H9 (cell line): ENCODE measurements around the gene PNRC1. TPM values are rescaled to one million over a fixed set of nuclear protein-coding genes. Genes with fewer than 3 reads are reported as not detected.

Experiments used
- DNase-seq: peaks from one replicate; pipeline ENCODE4 v3.0.0-alpha.2; 2017
- H2AFZ ChIP-seq: one replicate; pipeline ENCODE4 v1.6.1; 2013; ENCODE audit warnings: mild to moderate bottlenecking, low read length, control low read depth, moderate library complexity
- H2AK5ac ChIP-seq: 2 replicates; pipeline ENCODE4 v1.6.1; 2013; ENCODE audit warnings: low read length, control low read depth, mixed read lengths; ENCODE audit not compliant: insufficient read length
- H2BK120ac ChIP-seq: one replicate; pipeline ENCODE4 v1.6.1; 2013; ENCODE audit warnings: low read depth, mild to moderate bottlenecking, low read length, control low read depth, inconsistent platforms; ENCODE audit not compliant: poor library complexity, severe bottlenecking
- H2BK12ac ChIP-seq: 2 replicates; pipeline ENCODE4 v1.6.1; 2013; ENCODE audit warnings: low read length, control low read depth, mixed read lengths, low read depth; ENCODE audit not compliant: insufficient read length
- H2BK15ac ChIP-seq: 2 replicates; pipeline ENCODE4 v1.6.1; 2013; ENCODE audit warnings: low read depth, low read length, control low read depth
- H2BK20ac ChIP-seq: one replicate; pipeline ENCODE4 v1.6.1; 2013; ENCODE audit warnings: low read depth, mild to moderate bottlenecking, low read length, control low read depth, inconsistent platforms; ENCODE audit not compliant: poor library complexity, severe bottlenecking
- H2BK5ac ChIP-seq: 2 replicates; pipeline ENCODE4 v1.6.1; 2013; ENCODE audit warnings: low read length, control low read depth, mixed read lengths; ENCODE audit not compliant: insufficient read length
- H3K14ac ChIP-seq: 2 replicates; pipeline ENCODE4 v1.6.1; 2013; ENCODE audit warnings: low read length, control low read depth; ENCODE audit not compliant: insufficient read depth
- H3K18ac ChIP-seq: 2 replicates; pipeline ENCODE4 v1.6.1; 2013; ENCODE audit warnings: low read depth, mild to moderate bottlenecking, mixed read lengths, low read length, control low read depth; ENCODE audit not compliant: insufficient read length
- H3K23ac ChIP-seq: 2 replicates; pipeline ENCODE4 v1.6.1; 2013; ENCODE audit warnings: low read length, control low read depth, mixed read lengths, low read depth; ENCODE audit not compliant: insufficient read length
- H3K23me2 ChIP-seq: 2 replicates; pipeline ENCODE4 v1.6.1; 2013; ENCODE audit warnings: low read depth, mild to moderate bottlenecking, mixed read lengths, low read length, control low read depth; ENCODE audit not compliant: insufficient read length, poor library complexity, severe bottlenecking
- H3K27ac ChIP-seq: 2 replicates; pipeline ENCODE4 v1.5.1; 2013; ENCODE audit warnings: low read length, control low read depth, mixed read lengths, low read depth; ENCODE audit not compliant: insufficient read length
- H3K27me3 ChIP-seq: 2 replicates; pipeline ENCODE4 v1.6.1; 2013; ENCODE audit warnings: low read length, control low read depth, inconsistent platforms; ENCODE audit not compliant: insufficient read depth
- H3K4ac ChIP-seq: 2 replicates; pipeline ENCODE4 v1.6.1; 2013; ENCODE audit warnings: low read depth, mild to moderate bottlenecking, control low read depth, inconsistent platforms, low read length, moderate library complexity
- H3K4me1 ChIP-seq: 2 replicates; pipeline ENCODE4 v1.6.1; 2013; ENCODE audit warnings: low read length, control low read depth, inconsistent platforms; ENCODE audit not compliant: insufficient read depth
- H3K4me2 ChIP-seq: 2 replicates; pipeline ENCODE4 v1.6.1; 2013; ENCODE audit warnings: low read length, control low read depth, mixed read lengths; ENCODE audit not compliant: insufficient read length, insufficient read depth
- H3K56ac ChIP-seq: 2 replicates; pipeline ENCODE4 v1.6.1; 2013; ENCODE audit warnings: low read depth, mild to moderate bottlenecking, mixed read lengths, low read length, control low read depth; ENCODE audit not compliant: insufficient read length
- H3K79me1 ChIP-seq: 2 replicates; pipeline ENCODE4 v1.6.1; 2013; ENCODE audit warnings: low read depth, mild to moderate bottlenecking, moderate library complexity, low read length, control low read depth, inconsistent platforms; ENCODE audit not compliant: insufficient read depth, poor library complexity, severe bottlenecking
- H3K79me2 ChIP-seq: 2 replicates; pipeline ENCODE4 v1.6.1; 2013; ENCODE audit warnings: low read length, control low read depth, inconsistent platforms; ENCODE audit not compliant: insufficient read depth
- H3K9ac ChIP-seq: 2 replicates; pipeline ENCODE4 v1.6.1; 2013; ENCODE audit warnings: low read length, control low read depth, mixed read lengths; ENCODE audit not compliant: insufficient read length; ENCODE audit errors: extremely low read depth
- H3K9me3 ChIP-seq: one replicate; pipeline ENCODE4 v1.6.1; 2013; ENCODE audit warnings: low read depth, low read length, inconsistent platforms; ENCODE audit not compliant: control insufficient read depth
- H3T11ph ChIP-seq: one replicate; pipeline ENCODE4 v1.6.1; 2013; ENCODE audit warnings: mild to moderate bottlenecking, low read length, control low read depth, inconsistent platforms
- H4K20me1 ChIP-seq: one replicate; pipeline ENCODE4 v1.6.1; 2013; ENCODE audit not compliant: control insufficient read depth, insufficient read length, insufficient read depth
- H4K5ac ChIP-seq: 2 replicates; pipeline ENCODE4 v1.6.1; 2013; ENCODE audit warnings: low read depth, mild to moderate bottlenecking, mixed read lengths, low read length, control low read depth; ENCODE audit not compliant: insufficient read length
- H4K8ac ChIP-seq: replicated peaks from 2 replicates; pipeline ENCODE4 v1.6.1; 2013; ENCODE audit warnings: low read length, control low read depth, mixed read lengths, low read depth; ENCODE audit not compliant: insufficient read length
- H4K91ac ChIP-seq: 2 replicates; pipeline ENCODE4 v1.6.1; 2013; ENCODE audit warnings: low read depth, mild to moderate bottlenecking, moderate library complexity, mixed read lengths, low read length, control low read depth; ENCODE audit not compliant: insufficient read length
- H3K27ac Mint-ChIP-seq, 3 experiments: 2 replicates in 2 of 3; 3 replicates in 1 of 3; pipeline ENCODE4 v1.8.0; 2020 to 2021; ENCODE audit warnings: mixed read lengths in 3 of 3, mild to moderate bottlenecking in 1 of 3, moderate library complexity in 1 of 3
- H3K27me3 Mint-ChIP-seq: 2 replicates; pipeline ENCODE4 v1.8.0; 2021; ENCODE audit warnings: low read depth, mild to moderate bottlenecking, moderate library complexity, mixed read lengths
- H3K36me3 Mint-ChIP-seq, 3 experiments: 2 replicates in 2 of 3; 3 replicates in 1 of 3; pipeline ENCODE4 v1.8.0; 2020 to 2021; ENCODE audit warnings: low read depth in 3 of 3, mixed read lengths in 3 of 3; ENCODE audit not compliant: insufficient read depth in 1 of 3
- H3K4me1 Mint-ChIP-seq, 2 experiments: 2 replicates each; pipeline ENCODE4 v1.8.0; 2020; ENCODE audit warnings: mixed read lengths in 2 of 2
- H3K4me3 Mint-ChIP-seq, 2 experiments: 2 replicates in 1 of 2; 3 replicates in 1 of 2; pipeline ENCODE4 v1.8.0; 2020 to 2021; ENCODE audit warnings: mild to moderate bottlenecking in 2 of 2, mixed read lengths in 2 of 2, moderate library complexity in 1 of 2
- H3K9me3 Mint-ChIP-seq, 2 experiments: 2 replicates in 1 of 2; 3 replicates in 1 of 2; pipeline ENCODE4 v1.8.0; 2020; ENCODE audit warnings: mild to moderate bottlenecking in 2 of 2, mixed read lengths in 2 of 2, moderate library complexity in 1 of 2
- WGBS: extraction: QIAGEN DNeasy Blood & Tissue Kit; methylation state at CpG from one replicate; pipeline ENCODE4 v1.1.7; 2013; ENCODE audit warnings: missing lambda C conversion rate, low lambda C conversion rate, mixed read lengths; ENCODE audit not compliant: insufficient read length; ENCODE audit errors: extremely low coverage; 5-methylcytosine and 5-hydroxymethylcytosine counted together
- total RNA-seq: library from RNA; stranded (reverse); gene quantifications from 2 replicates; pipeline ENCODE4 v1.2.1, GENCODE V29; 2021
- TF ChIP-seq, protein P1 (sequence below): fragments of 200-600 bp; sonication (generic); conservative IDR thresholded peaks from 3 replicates; pipeline ENCODE4 v1.8.0; 2021; ENCODE audit warnings: antibody characterized with exemption, mild to moderate bottlenecking

Gene PNRC1
- total RNA-seq, 1 experiment from 2014 or later = 57.4 TPM

DNA sequence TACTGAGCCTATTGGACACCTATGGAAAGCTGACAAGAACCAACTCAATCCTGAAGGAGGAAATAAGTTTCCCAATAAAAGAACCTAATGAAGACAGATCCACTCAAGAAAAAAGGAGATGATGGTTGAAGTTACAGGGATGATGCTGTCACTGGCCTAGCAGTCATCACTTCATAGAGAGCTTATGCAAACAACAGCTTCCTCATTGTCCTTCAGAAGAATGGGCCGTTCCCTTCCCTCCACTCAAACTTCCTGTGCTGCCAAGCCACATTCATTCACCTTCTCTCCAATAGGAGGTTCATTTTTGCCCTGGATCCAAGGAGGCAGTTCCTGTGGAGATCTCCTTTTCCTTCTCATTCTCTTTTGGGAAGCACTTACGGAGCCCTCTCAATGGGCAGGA lies 51.5 kb downstream of the PNRC1 start:
- Histone ChIP-seq H3K9ac (no peak overlapping the region), H2BK12ac (no peak overlapping the region), H3K27ac (no peak overlapping the region), H3K79me1 (no peaks in the 10 kb centered on the region), H3K23me2 (no peaks in the 10 kb centered on the region), H2BK120ac (no peak overlapping the region), H4K20me1 (no peaks in the 10 kb centered on the region), H3T11ph (no peak overlapping the region), H2BK15ac (no peak overlapping the region), H3K79me2 (no peaks in the 10 kb centered on the region), H3K18ac (no peak overlapping the region), H3K14ac (no peak overlapping the region), H2AK5ac (no peak overlapping the region), H3K4ac (no peak overlapping the region), H3K4me2 (no peak overlapping the region), H3K9me3 (peaks cover 4% of the 10 kb centered on the region), H3K23ac (no peak overlapping the region), H3K4me1 (no peaks in the 10 kb centered on the region), H2AFZ (no peak overlapping the region), H2BK5ac (no peak overlapping the region), H4K5ac (no peak overlapping the region), H3K56ac (no peak overlapping the region), H4K8ac (no peak overlapping the region), H2BK20ac (no peak overlapping the region), H3K27me3 (peaks cover 15% of the 10 kb centered on the region; the same call in 1 of the 2 replicates), H4K91ac (no peak overlapping the region)
- Mint-ChIP-seq H3K27me3 (peaks cover 52% of the 10 kb centered on the region), H3K9me3 (peaks cover 12 to 13% of the 10 kb centered on the region in 2 experiments), H3K36me3 (peaks cover 3 to 9% (median 9%) of the 10 kb centered on the region in 3 experiments), H3K4me1 (peaks cover 18 to 21% of the 10 kb centered on the region in 2 experiments), H3K27ac (no peak overlapping the region), H3K4me3 (no peak overlapping the region)
- no CpG with 5 or more reads among the region's 2 CpGs for WGBS
- TF ChIP-seq, protein P1, sequence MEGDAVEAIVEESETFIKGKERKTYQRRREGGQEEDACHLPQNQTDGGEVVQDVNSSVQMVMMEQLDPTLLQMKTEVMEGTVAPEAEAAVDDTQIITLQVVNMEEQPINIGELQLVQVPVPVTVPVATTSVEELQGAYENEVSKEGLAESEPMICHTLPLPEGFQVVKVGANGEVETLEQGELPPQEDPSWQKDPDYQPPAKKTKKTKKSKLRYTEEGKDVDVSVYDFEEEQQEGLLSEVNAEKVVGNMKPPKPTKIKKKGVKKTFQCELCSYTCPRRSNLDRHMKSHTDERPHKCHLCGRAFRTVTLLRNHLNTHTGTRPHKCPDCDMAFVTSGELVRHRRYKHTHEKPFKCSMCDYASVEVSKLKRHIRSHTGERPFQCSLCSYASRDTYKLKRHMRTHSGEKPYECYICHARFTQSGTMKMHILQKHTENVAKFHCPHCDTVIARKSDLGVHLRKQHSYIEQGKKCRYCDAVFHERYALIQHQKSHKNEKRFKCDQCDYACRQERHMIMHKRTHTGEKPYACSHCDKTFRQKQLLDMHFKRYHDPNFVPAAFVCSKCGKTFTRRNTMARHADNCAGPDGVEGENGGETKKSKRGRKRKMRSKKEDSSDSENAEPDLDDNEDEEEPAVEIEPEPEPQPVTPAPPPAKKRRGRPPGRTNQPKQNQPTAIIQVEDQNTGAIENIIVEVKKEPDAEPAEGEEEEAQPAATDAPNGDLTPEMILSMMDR = no peak
- no peak for DNase-seq
